ENCODE data around the gene SULT1A1. TPM values are rescaled to one million over a fixed set of nuclear protein-coding genes. Genes with fewer than 3 reads are reported as not detected.
"Not testable (repeated sequence)": the region's sequence is repeated elsewhere in the genome, so short reads cannot be mapped to it uniquely, and the experiment has no call there.

SULT1A1 gene
- total RNA-seq, 1 experiment from 2014 or later = 122 TPM

DNA sequence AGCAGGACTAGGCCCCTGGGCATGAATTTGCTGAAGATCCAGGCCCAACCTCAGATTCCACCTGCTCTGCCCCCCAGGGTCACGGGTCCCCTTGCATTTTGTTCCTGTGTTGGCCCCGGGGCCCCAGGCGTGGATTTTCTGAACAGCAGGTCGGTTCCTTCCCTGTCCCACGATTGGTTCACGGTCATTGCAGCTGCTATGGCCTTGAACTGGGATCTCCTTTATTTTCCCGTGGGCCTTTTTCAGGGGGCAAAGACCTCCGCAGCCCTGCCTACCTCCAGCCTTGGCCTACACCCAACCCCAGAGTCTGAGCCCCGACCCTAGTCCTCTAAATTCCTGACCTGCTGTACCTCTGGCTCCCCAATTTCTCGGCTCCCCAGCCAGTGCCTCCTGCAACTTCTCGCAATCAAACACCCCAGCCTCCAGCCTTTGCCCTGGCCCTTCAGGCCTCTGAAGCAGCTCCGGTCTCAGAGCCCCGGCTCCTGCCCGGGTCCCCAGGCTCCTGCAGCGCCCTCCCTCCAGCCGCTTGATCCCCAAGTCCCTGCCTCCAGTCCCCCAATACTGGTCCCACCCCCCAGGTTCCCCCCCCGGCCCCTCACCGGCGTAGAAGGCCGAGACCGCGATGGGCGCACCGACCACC is 12.8 kb upstream of the SULT1A1 start:
- peaks cover 32% of the 10 kb centered on the region for H3K79me2 ChIP-seq (ENCODE audit: low read length)
- H3K9me2 ChIP-seq (replicated peaks; ENCODE audit: insufficient read depth, low read length); H3K27me3 ChIP-seq (ENCODE audit: low read length); DNase-seq; H2AFZ ChIP-seq (ENCODE audit: low read length); H4K20me1 ChIP-seq (ENCODE audit: insufficient read depth, low read depth, low read length); H3K9me3 ChIP-seq (ENCODE audit: low read length): not testable (repeated sequence)
- H3K9ac ChIP-seq (ENCODE audit: low read length) = peak overlapping the region; percentile 95
- peaks cover 23% of the 10 kb centered on the region for H3K36me3 ChIP-seq (ENCODE audit: insufficient read depth, low read length)
- H3K4me2 ChIP-seq (ENCODE audit: low read depth, low read length, poor library complexity, severe bottlenecking) = peak overlapping the region; percentile 88
- peak overlapping the region; percentile 96 for H3K27ac ChIP-seq (ENCODE audit: low read length)
- peaks cover 46% of the 10 kb centered on the region for H3K4me1 ChIP-seq (ENCODE audit: low read length)
- peak overlapping the region; percentile 80 for H3K4me3 ChIP-seq (ENCODE audit: low read length)

GRCh38 chr16:28621481-28622155 is 11.8 kb upstream of the SULT1A1 start:
- Histone ChIP-seq H3K9ac (ENCODE audit: low read length) (peak overlapping the region; percentile 95), H3K9me3 (ENCODE audit: low read length) (no peaks in the 10 kb centered on the region), H3K4me3 (ENCODE audit: low read length) (peak overlapping the region; percentile 80), H3K4me1 (ENCODE audit: low read length) (peaks cover 57% of the 10 kb centered on the region), H3K27me3 (ENCODE audit: low read length) (no peaks in the 10 kb centered on the region), H3K36me3 (ENCODE audit: insufficient read depth, low read length) (peaks cover 30% of the 10 kb centered on the region), H3K4me2 (ENCODE audit: low read depth, low read length, poor library complexity, severe bottlenecking) (peak overlapping the region; percentile 88), H2AFZ (ENCODE audit: low read length) (no peak overlapping the region), H4K20me1 (ENCODE audit: insufficient read depth, low read depth, low read length) (no peaks in the 10 kb centered on the region), H3K27ac (ENCODE audit: low read length) (peak overlapping the region; percentile 96), H3K79me2 (ENCODE audit: low read length) (peaks cover 32% of the 10 kb centered on the region), H3K9me2 (replicated peaks; ENCODE audit: insufficient read depth, low read length) (no peaks in the 10 kb centered on the region)
- DNase-seq = peak; percentile 83

DNA sequence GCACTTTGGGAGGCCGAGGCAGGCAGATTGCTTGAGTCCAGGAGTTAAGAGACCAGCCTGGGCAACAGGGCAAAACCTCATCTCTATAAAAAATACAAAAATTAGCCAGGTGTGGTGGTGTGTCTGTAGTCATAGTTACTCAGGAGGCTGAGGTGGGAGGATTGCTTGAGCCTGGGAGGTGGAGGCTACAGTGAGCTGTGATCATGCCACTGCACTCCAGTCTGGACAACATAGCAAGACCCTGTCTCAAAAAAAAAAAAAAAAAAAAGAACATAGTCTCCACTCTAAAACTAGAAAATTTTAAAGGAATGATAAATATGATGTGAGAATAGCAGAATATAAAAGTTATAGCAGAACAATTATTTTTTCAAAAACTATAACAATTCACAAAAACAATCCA is 10.5 kb upstream of the SULT1A1 start:
- not testable (repeated sequence) for H3K27me3 ChIP-seq (ENCODE audit: low read length); H3K9me2 ChIP-seq (replicated peaks; ENCODE audit: insufficient read depth, low read length); H2AFZ ChIP-seq (ENCODE audit: low read length); H4K20me1 ChIP-seq (ENCODE audit: insufficient read depth, low read depth, low read length); H3K9me3 ChIP-seq (ENCODE audit: low read length)
- H3K4me2 ChIP-seq (ENCODE audit: low read depth, low read length, poor library complexity, severe bottlenecking) = peak overlapping the region; percentile 88
- peaks cover 69% of the 10 kb centered on the region for H3K4me1 ChIP-seq (ENCODE audit: low read length)
- peak; percentile 52 for DNase-seq
- H3K36me3 ChIP-seq (ENCODE audit: insufficient read depth, low read length) = peaks cover 31% of the 10 kb centered on the region
- peak overlapping the region; percentile 80; the same call in 1 of the 2 replicates for H3K4me3 ChIP-seq (ENCODE audit: low read length)
- H3K27ac ChIP-seq (ENCODE audit: low read length) = peak overlapping the region; percentile 96
- H3K9ac ChIP-seq (ENCODE audit: low read length) = peak overlapping the region; percentile 8; the same call in 1 of the 2 replicates
- peaks cover 32% of the 10 kb centered on the region for H3K79me2 ChIP-seq (ENCODE audit: low read length)

GRCh38 chr16:28617874-28618273 is 8.0 kb upstream of the SULT1A1 start:
- peaks cover 23% of the 10 kb centered on the region for H3K79me2 ChIP-seq (ENCODE audit: low read length)
- peak; percentile 95 for DNase-seq
- H3K9ac ChIP-seq (ENCODE audit: low read length) = peak overlapping the region; percentile 65
- no peaks in the 10 kb centered on the region for H3K9me2 ChIP-seq (replicated peaks; ENCODE audit: insufficient read depth, low read length)
- peak overlapping the region; percentile 96 for H3K27ac ChIP-seq (ENCODE audit: low read length)
- peaks cover 31% of the 10 kb centered on the region for H3K36me3 ChIP-seq (ENCODE audit: insufficient read depth, low read length)
- H4K20me1 ChIP-seq (ENCODE audit: insufficient read depth, low read depth, low read length) = no peaks in the 10 kb centered on the region
- H3K9me3 ChIP-seq (ENCODE audit: low read length) = no peaks in the 10 kb centered on the region
- H3K4me2 ChIP-seq (ENCODE audit: low read depth, low read length, poor library complexity, severe bottlenecking) = peak overlapping the region; percentile 64
- H3K4me3 ChIP-seq (ENCODE audit: low read length) = peak overlapping the region; percentile 47; the same call in 1 of the 2 replicates
- peaks cover 73% of the 10 kb centered on the region for H3K4me1 ChIP-seq (ENCODE audit: low read length)
- no peaks in the 10 kb centered on the region for H3K27me3 ChIP-seq (ENCODE audit: low read length)
- no peak overlapping the region for H2AFZ ChIP-seq (ENCODE audit: low read length)

DNA sequence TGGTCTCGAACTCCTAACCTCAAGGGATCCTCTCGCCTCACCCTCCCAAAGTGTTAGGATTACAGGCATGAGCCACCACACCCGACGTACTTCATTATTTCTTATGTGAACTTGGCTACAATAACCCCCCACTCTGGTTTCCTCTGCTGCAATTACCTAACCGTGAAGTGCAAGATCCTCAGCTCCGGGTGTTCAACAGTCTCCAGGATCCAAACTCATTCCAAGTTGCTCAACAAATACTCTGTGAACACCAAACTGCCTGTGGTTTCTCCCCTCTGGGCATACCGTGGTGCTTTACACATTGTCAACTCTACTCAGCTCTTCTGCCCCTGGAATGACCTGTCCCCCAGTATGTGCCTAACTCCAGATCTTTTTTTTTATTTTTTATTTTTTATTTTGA is 6.8 kb upstream of the SULT1A1 start:
- H3K4me2 ChIP-seq (ENCODE audit: low read depth, low read length, poor library complexity, severe bottlenecking) = peak overlapping the region; percentile 24
- no peaks in the 10 kb centered on the region for H3K27me3 ChIP-seq (ENCODE audit: low read length)
- peaks cover 70% of the 10 kb centered on the region for H3K4me1 ChIP-seq (ENCODE audit: low read length)
- no peak overlapping the region; the same call in 1 of the 2 replicates for H3K4me3 ChIP-seq (ENCODE audit: low read length)
- no peaks in the 10 kb centered on the region for H4K20me1 ChIP-seq (ENCODE audit: insufficient read depth, low read depth, low read length)
- peak overlapping the region; percentile 48 for H3K9ac ChIP-seq (ENCODE audit: low read length)
- no peaks in the 10 kb centered on the region for H3K9me2 ChIP-seq (replicated peaks; ENCODE audit: insufficient read depth, low read length)
- H3K9me3 ChIP-seq (ENCODE audit: low read length) = no peaks in the 10 kb centered on the region
- H3K79me2 ChIP-seq (ENCODE audit: low read length) = peaks cover 11% of the 10 kb centered on the region
- peak; percentile 51 for DNase-seq
- peaks cover 25% of the 10 kb centered on the region for H3K36me3 ChIP-seq (ENCODE audit: insufficient read depth, low read length)
- H3K27ac ChIP-seq (ENCODE audit: low read length) = peak overlapping the region; percentile 96
- H2AFZ ChIP-seq (ENCODE audit: low read length) = no peak overlapping the region

DNA sequence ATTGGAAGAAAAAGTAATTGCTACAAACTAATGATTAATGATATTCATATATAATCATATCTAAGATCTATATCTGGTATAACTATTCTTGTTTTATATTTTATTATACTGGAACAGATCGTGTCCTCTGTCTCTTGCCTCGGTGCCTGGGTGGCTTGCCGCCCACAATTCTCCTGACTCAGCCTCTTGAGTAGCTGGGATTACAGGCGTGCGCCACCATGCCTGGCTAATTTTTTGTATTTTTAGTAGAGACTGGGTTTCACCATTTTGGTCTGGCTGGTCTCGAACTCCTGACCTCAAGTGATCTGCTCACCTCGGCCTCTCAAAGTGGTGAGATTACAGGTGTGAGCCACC is 6.4 kb upstream of the SULT1A1 start:
- Histone ChIP-seq H3K36me3 (ENCODE audit: insufficient read depth, low read length) (peaks cover 25% of the 10 kb centered on the region), H3K4me2 (ENCODE audit: low read depth, low read length, poor library complexity, severe bottlenecking) (peak overlapping the region; percentile 47), H3K4me1 (ENCODE audit: low read length) (peaks cover 70% of the 10 kb centered on the region), H3K27ac (ENCODE audit: low read length) (peak overlapping the region; percentile 96)
- H3K9me2 ChIP-seq (replicated peaks; ENCODE audit: insufficient read depth, low read length); H3K9ac ChIP-seq (ENCODE audit: low read length); H3K79me2 ChIP-seq (ENCODE audit: low read length); H3K9me3 ChIP-seq (ENCODE audit: low read length); H4K20me1 ChIP-seq (ENCODE audit: insufficient read depth, low read depth, low read length); H3K4me3 ChIP-seq (ENCODE audit: low read length); DNase-seq; H2AFZ ChIP-seq (ENCODE audit: low read length); H3K27me3 ChIP-seq (ENCODE audit: low read length): not testable (repeated sequence)

DNA sequence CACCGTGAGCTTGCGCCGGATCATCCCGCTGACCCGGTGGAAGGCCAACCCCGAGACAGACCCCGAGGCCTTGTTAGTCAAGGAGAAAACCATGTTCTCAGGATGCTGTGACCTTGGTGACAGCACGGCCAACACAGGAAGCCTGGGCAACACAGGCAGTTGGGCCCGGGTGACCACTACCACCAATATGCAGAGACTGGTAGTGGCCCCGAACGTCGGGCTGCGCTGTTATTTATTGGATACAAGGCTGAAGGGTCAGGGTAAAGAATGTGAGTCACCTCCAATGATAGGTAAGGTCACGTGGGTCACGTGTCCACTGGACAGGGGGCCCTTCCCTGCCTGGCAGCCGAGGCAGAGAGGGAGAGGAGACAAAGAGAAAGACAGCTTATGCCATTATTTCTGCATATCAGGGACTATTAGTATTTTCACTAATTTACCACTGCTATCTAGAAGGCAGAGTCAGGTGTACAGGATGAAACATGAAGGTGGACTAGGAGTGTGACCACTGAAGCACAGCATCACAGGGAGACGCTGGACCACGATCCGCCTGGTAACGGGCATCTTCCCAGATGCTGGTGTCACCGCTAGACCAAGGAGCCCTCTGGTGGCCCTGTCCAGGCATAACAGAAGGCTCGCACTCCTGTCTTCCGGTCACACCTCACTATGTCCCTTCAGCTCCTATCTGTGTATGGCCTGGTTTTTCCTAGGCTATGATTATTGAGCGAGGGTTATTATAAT is 5.8 kb upstream of the SULT1A1 start:
- H3K27me3 ChIP-seq (ENCODE audit: low read length); H2AFZ ChIP-seq (ENCODE audit: low read length); H4K20me1 ChIP-seq (ENCODE audit: insufficient read depth, low read depth, low read length); H3K9me2 ChIP-seq (replicated peaks; ENCODE audit: insufficient read depth, low read length); H3K4me3 ChIP-seq (ENCODE audit: low read length); H3K9me3 ChIP-seq (ENCODE audit: low read length); H3K79me2 ChIP-seq (ENCODE audit: low read length): not testable (repeated sequence)
- Histone ChIP-seq H3K27ac (ENCODE audit: low read length) (peak overlapping the region; percentile 96), H3K9ac (ENCODE audit: low read length) (peak overlapping the region; percentile 41; the same call in 1 of the 2 replicates), H3K4me2 (ENCODE audit: low read depth, low read length, poor library complexity, severe bottlenecking) (peak overlapping the region; percentile 47), H3K4me1 (ENCODE audit: low read length) (peaks cover 70% of the 10 kb centered on the region), H3K36me3 (ENCODE audit: insufficient read depth, low read length) (peaks cover 25% of the 10 kb centered on the region; the same call in 1 of the 2 replicates)
- peak; percentile 75 for DNase-seq

- H3K27ac ChIP-seq (ENCODE audit: low read length) = peak overlapping the region; percentile 86
- peaks cover 10% of the 10 kb centered on the region; the same call in 1 of the 2 replicates for H3K79me2 ChIP-seq (ENCODE audit: low read length)
- peak overlapping the region; percentile 13; the same call in 1 of the 2 replicates for H3K9ac ChIP-seq (ENCODE audit: low read length)
- peaks cover 26% of the 10 kb centered on the region; the same call in 1 of the 2 replicates for H3K36me3 ChIP-seq (ENCODE audit: insufficient read depth, low read length)
- not testable (repeated sequence) for DNase-seq; H3K4me3 ChIP-seq (ENCODE audit: low read length); H2AFZ ChIP-seq (ENCODE audit: low read length); H3K4me2 ChIP-seq (ENCODE audit: low read depth, low read length, poor library complexity, severe bottlenecking); H4K20me1 ChIP-seq (ENCODE audit: insufficient read depth, low read depth, low read length); H3K27me3 ChIP-seq (ENCODE audit: low read length); H3K9me3 ChIP-seq (ENCODE audit: low read length); H3K9me2 ChIP-seq (replicated peaks; ENCODE audit: insufficient read depth, low read length)
- peaks cover 69% of the 10 kb centered on the region for H3K4me1 ChIP-seq (ENCODE audit: low read length)
These were observed 4.7 kb upstream of the SULT1A1 start for GRCh38 chr16:28614561-28614960.
